Prostate gland (tissue), 2 donors: ENCODE data around the gene ZBTB16. TPM values are rescaled to one million over a fixed set of nuclear protein-coding genes. Genes with fewer than 3 reads are reported as not detected.
A peak's percentile ranks its signal among the peaks of the same experiment; 100 is the strongest.

ENCODE experiments used
- DNase-seq: peaks from one replicate; pipeline ENCODE4 v3.0.0-alpha.2; 2019; ENCODE audit warnings: low spot score
- H3K27ac ChIP-seq, 2 donors: fragments of 200-600 bp; sonication (generic); 2 replicates each; pipeline ENCODE4 v1.5.1; 2017 to 2019
- H3K27me3 ChIP-seq: fragments of 200-600 bp; sonication (generic); replicated peaks from 2 replicates; pipeline ENCODE4 v1.5.1; 2019; ENCODE audit not compliant: insufficient read depth
- H3K36me3 ChIP-seq, 2 donors: fragments of 200-600 bp; sonication (generic); 1 replicate in 1 of 2; 2 replicates in 1 of 2; pipeline versions ENCODE4 v1.5.1 to v1.8.1; 2017 to 2019
- H3K4me1 ChIP-seq: fragments of 200-600 bp; sonication (generic); replicated peaks from 2 replicates; pipeline ENCODE4 v1.5.1; 2019
- H3K4me3 ChIP-seq, 2 donors: fragments of 200-600 bp; sonication (generic); 2 replicates each; pipeline ENCODE4 v1.5.1; 2017 to 2019
- H3K9me3 ChIP-seq: fragments of 200-600 bp; sonication (generic); 2 replicates; pipeline ENCODE4 v1.5.1; 2017
- POLR2A ChIP-seq: fragments of 450-650 bp; IDR thresholded peaks from one replicate; pipeline ENCODE4 v1.6.1; 2016; ENCODE audit warnings: antibody characterized with exemption, mild to moderate bottlenecking
- POLR2AphosphoS5 ChIP-seq: sonication (generic); formaldehyde crosslinking; IDR thresholded peaks from one replicate; pipeline ENCODE4 v1.6.1; 2017; ENCODE audit warnings: antibody characterized with exemption
- WGBS: methylation state at CpG from one replicate; pipeline ENCODE4 v1.1.5; 2018; 5-methylcytosine and 5-hydroxymethylcytosine counted together
- intact Hi-C: fragments of 100-400 bp; cut with DNase I; formaldehyde crosslinking; loops from one replicate; pipeline ENCODE4 v1.14.2; 2022
- total RNA-seq, 2 donors: library from RNA; depleted of rRNA; stranded (reverse); fragments of >200 nt; gene quantifications; one replicate each; pipeline ENCODE4 v1.1.0, GENCODE V29; 2016
- TF ChIP-seq, protein P1 (sequence below), 4 experiments: fragments of 200-600 bp in 2 of 4; fragments of 450-650 bp in 2 of 4; sonication (generic) in 2 of 4; IDR thresholded peaks; 1 replicate in 3 of 4; 2 replicates in 1 of 4; pipeline ENCODE4 v1.5.1; 2016 to 2019; ENCODE audit warnings: antibody characterized with exemption in 4 of 4, mild to moderate bottlenecking in 2 of 4, moderate library complexity in 2 of 4

ZBTB16 gene
- total RNA-seq, 2 donors from 2014 or later: 171 to 230 TPM

DNA sequence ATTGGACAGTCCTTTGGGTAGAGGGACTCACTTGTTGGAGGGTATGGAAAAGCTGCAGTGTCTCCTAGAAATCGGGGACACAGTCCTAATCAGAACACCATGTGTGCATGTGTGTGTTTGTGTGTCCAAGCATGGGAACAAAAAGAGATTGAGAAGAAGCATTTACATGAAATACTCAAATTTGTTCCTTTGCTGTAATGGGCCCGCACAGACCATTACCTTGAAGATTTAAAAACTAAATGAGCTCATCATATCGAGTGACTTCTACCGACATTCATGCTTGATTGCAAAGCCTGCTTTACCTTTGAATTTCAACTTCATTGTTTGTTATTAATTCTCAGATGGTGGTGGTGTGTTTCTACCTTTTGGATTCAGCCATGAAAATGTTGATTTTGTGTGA is 106.9 kb downstream of the ZBTB16 start:
- Histone ChIP-seq H3K36me3 (no peaks in the 10 kb centered on the region), H3K9me3 (no peaks in the 10 kb centered on the region), H3K27ac (peak overlapping the region; percentile 99), H3K4me3 (no peak overlapping the region), H3K4me1 (peaks cover 74% of the 10 kb centered on the region), H3K27me3 (no peaks in the 10 kb centered on the region)
- intact Hi-C loops: no loop called here
- DNase-seq: no peak
- TF ChIP-seq POLR2A (no peak), POLR2AphosphoS5 (no peak)
- TF ChIP-seq, protein P1, sequence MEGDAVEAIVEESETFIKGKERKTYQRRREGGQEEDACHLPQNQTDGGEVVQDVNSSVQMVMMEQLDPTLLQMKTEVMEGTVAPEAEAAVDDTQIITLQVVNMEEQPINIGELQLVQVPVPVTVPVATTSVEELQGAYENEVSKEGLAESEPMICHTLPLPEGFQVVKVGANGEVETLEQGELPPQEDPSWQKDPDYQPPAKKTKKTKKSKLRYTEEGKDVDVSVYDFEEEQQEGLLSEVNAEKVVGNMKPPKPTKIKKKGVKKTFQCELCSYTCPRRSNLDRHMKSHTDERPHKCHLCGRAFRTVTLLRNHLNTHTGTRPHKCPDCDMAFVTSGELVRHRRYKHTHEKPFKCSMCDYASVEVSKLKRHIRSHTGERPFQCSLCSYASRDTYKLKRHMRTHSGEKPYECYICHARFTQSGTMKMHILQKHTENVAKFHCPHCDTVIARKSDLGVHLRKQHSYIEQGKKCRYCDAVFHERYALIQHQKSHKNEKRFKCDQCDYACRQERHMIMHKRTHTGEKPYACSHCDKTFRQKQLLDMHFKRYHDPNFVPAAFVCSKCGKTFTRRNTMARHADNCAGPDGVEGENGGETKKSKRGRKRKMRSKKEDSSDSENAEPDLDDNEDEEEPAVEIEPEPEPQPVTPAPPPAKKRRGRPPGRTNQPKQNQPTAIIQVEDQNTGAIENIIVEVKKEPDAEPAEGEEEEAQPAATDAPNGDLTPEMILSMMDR (IDR thresholded peaks at IDR 0.05): no peak
- 78% methylated on average over 4 of the region's 4 CpGs for WGBS

DNA sequence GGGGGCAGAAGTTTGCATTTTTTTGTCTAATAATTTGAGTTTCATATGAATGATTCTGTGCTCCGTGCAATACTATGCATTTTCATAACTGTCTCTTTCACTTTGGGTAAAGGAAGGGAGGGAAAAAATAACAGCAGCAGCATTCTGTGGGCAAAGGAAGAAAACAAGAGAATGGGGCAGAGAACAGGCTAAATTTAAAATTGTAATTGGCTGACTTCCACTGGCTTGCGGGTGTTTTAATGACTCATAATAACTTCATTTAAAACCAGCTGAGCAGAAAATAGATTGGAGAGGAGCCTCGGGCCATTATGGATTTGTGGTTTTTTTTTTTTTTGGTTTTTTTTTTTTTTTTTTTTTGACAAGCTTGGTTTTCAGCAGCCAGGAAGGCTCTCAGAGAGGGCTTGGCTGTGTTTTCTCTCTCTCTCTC is 107.4 kb downstream of the ZBTB16 start:
- H3K4me3 ChIP-seq: no peak overlapping the region

GRCh38 chr11:114167355-114167754 is 107.8 kb downstream of the ZBTB16 start:
- Histone ChIP-seq H3K27ac (peak overlapping the region; percentile 99), H3K36me3 (no peaks in the 10 kb centered on the region), H3K27me3 (no peaks in the 10 kb centered on the region), H3K4me1 (peaks cover 74% of the 10 kb centered on the region), H3K9me3 (no peaks in the 10 kb centered on the region), H3K4me3 (peak overlapping the region in 1 of 2 donors; percentile 5)
- WGBS: 28% methylated on average over 5 of the region's 5 CpGs
- TF ChIP-seq POLR2AphosphoS5: no peak
- TF ChIP-seq, protein P1 (IDR thresholded peaks at IDR 0.05): no peak
- no peak for DNase-seq
- intact Hi-C loops: no loop called here

More for the DNA sequence above, 107.4 kb downstream of the ZBTB16 start:
- Histone ChIP-seq H3K36me3 (no peaks in the 10 kb centered on the region), H3K4me1 (peaks cover 74% of the 10 kb centered on the region), H3K9me3 (no peaks in the 10 kb centered on the region), H3K27ac (peak overlapping the region; percentile 99), H3K27me3 (no peaks in the 10 kb centered on the region)
- peak; percentile 77 for DNase-seq
- 4% methylated on average over 3 of the region's 3 CpGs for WGBS
- TF ChIP-seq POLR2AphosphoS5 (peak; percentile 92), POLR2A (no peak)
- intact Hi-C loops: no loop called here

- Histone ChIP-seq H3K36me3 (no peaks in the 10 kb centered on the region), H3K9me3 (no peaks in the 10 kb centered on the region)
- intact Hi-C loops: no loop called here
Observed at GRCh38 chr11:114167771-114168448, 108.4 kb downstream of the ZBTB16 start.

DNA sequence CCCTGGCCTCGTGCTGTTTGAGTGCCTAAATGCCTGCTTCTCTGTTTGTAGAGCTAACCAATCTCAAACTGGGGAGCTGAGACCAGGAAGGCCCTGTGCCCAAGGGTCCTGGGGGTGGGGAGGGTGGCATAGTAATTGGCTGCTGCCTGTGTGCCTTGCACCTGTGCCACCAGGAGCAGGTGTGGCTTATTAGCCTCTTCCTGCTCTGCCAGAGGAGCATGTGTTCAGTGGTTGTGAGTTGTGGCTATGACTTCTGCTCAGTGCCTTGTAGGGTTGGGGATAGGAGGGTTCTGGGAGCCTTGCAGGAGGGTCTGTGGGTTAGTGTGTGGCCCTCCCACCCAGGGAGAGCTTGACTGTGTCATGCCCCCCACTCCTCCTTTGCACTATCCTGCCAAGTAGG is 109.2 kb downstream of the ZBTB16 start:
- no peak for DNase-seq
- H3K4me1 ChIP-seq: peaks cover 64% of the 10 kb centered on the region
- WGBS: 56% methylated on average over 1 of the region's 1 CpG
- H3K4me3 ChIP-seq: no peak overlapping the region
- no peaks in the 10 kb centered on the region for H3K9me3 ChIP-seq
- no peaks in the 10 kb centered on the region for H3K36me3 ChIP-seq
- TF ChIP-seq POLR2AphosphoS5: no peak
- TF ChIP-seq, protein P1 (IDR thresholded peaks at IDR 0.05): no peak
- no peak for TF ChIP-seq POLR2A
- intact Hi-C loops: no loop called here
- peak overlapping the region; percentile 99 for H3K27ac ChIP-seq
- H3K27me3 ChIP-seq: no peaks in the 10 kb centered on the region

More at GRCh38 chr11:114167771-114168448, 108.4 kb downstream of the ZBTB16 start:
- TF ChIP-seq POLR2A (no peak), POLR2AphosphoS5 (no peak)
- TF ChIP-seq, protein P1 (IDR thresholded peaks at IDR 0.05): no peak
- H3K27ac ChIP-seq: peak overlapping the region; percentile 99
- 52% methylated on average over 11 of the region's 11 CpGs for WGBS
- H3K27me3 ChIP-seq: no peaks in the 10 kb centered on the region
- peaks cover 71% of the 10 kb centered on the region for H3K4me1 ChIP-seq
- no peak for DNase-seq
- peak overlapping the region in 1 of 2 donors; percentile 5 for H3K4me3 ChIP-seq
